Activated CD4-positive, CD25-positive, alpha-beta regulatory T cell (primary cell): Measurements from ENCODE around the gene OXLD1.
"Not testable (repeated sequence)": the region's sequence is repeated elsewhere in the genome, so short reads cannot be mapped to it uniquely, and the experiment has no call there.

Experiments used
- DNase-seq, 4 experiments: peaks; one replicate each; lab custom pipeline; 2025; lab: John Stamatoyannopoulos, UW

Gene OXLD1

DNA sequence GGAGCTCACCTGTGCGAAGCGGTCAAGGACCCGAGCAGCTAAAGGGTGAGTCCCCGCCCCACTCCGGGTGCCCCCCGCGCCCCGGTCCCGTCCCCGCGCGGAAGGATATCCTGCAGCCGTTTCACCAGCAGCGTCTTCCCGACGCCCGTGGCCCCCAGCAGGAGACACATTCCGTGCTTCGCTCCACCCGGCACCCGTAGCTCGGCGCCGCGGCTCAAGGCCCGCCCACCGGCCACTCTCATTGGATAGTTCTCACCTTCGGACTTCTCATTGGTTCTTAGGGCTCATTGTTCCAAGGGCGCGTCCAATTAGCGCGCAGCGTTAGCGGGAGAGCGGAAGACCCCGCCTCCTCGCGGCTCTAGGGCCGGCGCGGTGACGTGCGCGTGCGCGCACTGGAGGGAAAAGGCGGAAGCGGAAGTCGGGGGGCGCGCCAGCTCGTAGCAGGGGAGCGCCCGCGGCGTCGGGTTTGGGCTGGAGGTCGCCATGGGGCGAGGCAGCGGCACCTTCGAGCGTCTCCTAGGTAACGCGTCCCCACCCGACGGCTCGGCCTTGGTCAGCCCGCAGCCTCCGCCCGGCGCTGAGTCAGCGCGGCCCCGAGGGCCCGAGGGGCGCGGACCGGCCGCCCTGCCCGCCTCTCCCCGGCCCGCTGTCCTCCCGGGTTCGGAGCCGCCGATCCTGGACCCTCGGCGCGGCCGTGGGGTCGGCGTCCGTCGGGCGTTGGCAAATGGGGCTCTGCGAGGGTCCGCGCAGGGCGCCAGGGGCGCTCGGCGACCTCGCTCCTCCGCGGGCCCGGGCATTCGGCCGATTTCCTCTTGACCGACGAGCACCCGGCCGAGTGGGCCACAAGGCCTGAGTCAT, 17.4 kb upstream of the OXLD1 start, which contains the start of the genes ARL16 and HGS:
TSS of gene ARL16 (minus strand) at position 214 of the 858 bp plus-strand sequence. CDS start at position 170, 44 bp downstream.
TSS of gene HGS (plus strand) at position 428 of the 858 bp plus-strand sequence. CDS start at position 484, 56 bp downstream.
- peak; percentile 94 to 96 (median 94) for DNase-seq

DNA sequence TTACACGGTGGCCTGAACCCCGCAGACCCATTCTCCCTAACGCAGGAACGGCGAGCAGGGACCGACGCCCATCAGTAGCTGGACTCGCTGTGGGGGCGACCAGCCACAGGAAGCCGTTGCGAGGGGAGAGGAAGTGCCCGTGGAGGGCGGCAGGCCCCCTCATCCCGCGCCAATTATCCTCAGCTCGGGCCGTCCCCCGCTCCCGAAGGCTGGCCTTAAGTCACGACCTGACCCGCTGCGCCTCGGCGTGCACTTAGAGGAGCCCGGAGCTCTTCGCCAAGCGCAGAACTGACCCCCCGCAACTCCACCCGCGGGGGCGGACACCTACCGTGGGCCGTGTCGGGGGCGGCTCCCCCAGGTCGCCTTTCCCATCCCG, 16.8 kb upstream of the OXLD1 start:
- DNase-seq = no peak

DNA sequence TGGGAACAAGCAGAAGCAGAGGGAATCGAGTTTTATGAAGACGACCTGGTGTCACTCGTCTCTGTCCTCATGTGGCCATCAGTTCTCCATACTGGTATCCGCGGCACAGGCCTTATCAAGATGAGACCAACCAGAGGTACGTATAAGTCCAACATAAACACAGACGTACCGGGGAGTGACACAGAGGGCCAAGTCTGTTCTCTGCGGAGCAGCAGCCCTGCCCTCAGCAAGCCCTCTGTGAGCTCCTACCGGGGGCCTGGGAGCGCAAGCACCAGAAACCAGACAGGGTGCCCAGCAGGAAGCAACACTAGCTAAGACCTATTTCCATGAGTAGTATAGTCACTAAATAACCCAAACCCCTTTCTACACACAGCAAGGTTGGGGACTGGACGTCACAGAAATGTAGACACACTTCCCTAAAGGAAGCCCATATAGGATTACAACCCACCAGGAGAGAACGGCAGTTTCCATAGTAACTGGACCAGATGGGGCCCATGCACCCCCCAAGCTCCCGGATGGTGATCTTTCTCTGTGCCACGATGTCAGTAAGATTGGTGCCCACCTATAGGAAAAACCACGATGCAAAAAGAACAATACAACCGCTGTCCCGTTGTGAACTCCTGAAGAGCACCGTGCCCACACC, 16.3 kb upstream of the OXLD1 start:
- DNase-seq = no peak

DNA sequence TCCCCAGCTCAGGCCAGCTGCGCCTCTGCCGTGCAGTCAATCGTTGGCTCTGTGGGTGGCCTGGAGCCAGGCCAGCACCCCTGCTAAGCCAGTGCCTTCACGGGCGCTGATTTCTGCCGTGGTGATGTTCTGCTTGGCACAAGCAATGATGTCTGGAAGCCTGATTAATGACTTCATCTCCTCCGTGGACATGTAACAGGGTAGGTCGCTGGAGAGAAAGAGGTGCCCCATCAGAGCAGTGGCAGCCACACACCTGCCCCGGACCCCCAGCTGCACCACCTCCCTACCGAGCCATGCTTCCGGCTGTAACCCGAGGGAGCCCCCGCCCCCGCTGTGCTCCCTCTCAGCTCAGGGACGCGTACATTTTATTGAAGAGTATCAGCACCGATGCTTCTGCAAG, 15.3 kb upstream of the OXLD1 start:
- no peak for DNase-seq

DNA sequence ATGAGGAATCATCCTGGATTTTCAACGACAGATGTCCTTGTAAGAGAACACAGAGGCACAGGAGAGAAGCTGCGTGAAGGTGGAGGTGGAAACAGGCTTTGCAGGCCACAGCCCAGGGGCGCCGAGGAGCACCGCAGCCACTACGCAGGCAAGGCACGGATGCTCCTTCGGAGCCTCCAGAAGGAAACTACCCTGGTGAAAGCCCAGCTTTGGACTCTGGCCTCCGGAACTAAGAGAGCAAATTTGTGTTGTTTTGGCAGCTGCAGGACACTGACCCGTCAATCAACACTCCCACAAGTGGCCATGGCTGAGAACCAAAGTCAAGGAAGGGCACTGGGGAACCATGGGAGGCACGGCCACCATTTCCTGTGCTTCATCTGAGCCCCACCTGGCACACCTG, 13.7 kb upstream of the OXLD1 start:
- no peak for DNase-seq

DNA sequence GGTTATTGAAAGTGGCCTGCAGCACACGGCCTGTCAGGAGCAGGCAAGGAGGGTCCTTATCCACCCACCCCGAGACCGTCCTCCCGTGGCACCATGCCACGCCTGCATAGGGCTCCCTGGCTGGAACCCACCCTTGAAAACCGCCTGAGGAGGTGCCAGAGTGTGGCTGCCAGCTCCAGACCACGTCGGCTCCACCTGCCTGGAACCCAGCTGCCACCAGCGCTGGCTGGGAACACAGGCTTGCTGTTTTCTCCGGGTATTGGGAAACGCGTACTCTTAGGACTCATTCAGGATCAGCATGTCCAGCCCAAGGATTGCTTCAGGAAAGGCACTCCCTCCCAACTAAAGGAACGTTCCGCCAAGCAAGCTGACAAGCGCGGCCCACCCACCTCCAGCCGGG, 10.5 kb upstream of the OXLD1 start:
- no peak for DNase-seq

DNA sequence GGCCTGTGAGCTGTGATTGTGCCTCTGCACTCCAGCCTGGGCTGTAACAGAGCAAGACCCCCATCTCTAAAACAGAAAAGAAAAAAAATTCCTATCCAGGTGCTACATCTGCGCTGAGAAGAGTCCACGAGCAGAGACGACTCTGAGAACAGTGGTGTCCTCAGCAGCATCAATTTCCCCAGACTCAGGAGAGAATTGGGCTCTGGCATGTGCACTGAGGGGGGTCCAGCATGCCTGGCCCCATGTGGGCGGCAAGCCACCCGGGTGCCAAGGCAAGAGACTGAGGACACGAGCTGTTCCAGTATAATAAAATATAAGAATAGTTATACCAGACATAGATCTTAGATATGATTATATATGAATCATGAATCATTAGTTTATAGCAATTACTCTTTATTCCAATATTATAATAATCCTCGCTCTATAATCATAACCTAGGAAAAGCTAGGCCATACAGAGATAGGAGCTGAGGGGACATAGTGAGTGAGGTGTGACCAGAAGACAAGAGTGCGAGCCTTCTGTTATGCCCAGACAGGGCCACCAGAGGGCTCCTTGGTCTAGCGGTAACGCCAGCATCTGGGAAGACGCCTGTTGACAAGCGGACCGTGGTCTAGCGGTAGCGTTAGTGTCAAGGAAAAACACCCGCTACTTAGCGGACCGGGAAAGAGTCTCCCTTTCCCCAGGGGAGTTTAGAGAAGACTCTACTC, 9.3 kb upstream of the OXLD1 start:
- not testable (repeated sequence) for DNase-seq

DNA sequence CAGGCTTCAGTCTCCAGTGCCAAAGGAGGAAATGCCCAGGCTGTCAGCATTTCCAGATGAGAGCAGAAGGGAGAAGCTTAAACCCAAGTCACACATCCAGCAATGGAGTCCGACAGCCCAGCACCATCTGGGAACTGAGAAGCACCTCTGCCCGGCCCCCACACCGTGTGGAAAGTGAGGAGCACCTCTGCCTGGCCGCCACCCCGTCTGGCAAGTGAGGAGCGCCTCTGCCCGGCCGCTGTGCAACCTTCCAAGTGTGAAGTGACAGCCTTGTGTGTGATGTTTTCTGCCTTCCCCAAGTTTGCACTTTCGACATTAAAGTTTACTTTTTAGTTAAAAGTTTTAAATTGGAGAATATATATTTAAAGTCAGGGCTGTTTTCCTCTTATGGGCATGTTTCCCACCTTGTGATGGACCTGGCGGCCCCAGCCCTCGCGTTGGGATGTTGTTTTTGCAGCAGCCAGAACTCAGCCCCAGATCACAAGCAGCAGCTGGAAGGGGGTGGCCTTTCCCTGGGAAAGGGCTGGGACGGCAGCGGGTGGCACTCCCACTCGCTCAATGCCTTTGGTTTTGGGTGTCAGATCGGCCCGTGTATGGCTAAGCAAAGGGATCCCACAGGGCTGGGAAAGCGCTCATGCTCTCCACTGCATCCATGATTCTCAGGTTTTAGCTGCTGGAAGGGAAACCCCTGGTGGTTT, 7.3 kb upstream of the OXLD1 start:
- DNase-seq = no peak

DNA sequence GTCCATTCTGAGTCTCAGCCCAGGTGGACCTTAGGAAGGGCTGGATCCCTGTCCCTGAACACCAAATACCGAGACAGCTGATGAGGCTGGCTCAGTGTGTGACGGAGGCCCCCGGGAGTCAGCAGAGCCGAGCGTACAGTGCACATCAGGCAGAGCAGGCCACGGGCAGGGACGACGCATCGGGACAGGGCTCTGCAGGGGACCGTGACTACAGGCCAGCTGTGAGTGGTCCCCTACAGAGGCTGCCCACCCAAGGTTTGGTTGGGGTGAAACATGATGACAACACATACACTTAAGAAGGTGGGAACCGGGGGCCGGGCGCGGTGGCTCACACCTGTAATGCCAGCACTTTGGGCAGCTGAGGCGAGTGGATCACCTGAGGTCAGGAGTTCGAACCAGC, 6.5 kb upstream of the OXLD1 start:
- no peak for DNase-seq

DNA sequence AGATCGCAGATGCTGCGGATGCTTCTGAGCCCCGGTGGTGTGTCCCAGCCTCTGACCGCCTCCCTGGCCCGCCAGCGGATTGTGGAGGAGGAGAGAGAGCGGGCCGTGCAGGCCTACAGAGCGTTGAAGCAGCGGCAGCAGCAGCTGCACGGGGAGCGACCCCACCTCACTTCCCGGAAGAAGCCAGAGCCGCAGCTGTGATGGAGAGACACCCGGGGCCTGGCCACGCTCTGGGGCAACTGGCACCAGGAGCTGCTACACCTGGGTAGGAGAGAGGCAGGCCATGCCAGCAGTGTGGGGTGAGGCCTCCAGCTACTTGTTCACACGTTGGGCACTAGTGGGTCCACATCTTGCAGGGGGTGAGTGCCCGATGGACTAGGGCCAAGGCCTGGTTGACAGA, 6.1 kb upstream of the OXLD1 start:
- DNase-seq = no peak

DNA sequence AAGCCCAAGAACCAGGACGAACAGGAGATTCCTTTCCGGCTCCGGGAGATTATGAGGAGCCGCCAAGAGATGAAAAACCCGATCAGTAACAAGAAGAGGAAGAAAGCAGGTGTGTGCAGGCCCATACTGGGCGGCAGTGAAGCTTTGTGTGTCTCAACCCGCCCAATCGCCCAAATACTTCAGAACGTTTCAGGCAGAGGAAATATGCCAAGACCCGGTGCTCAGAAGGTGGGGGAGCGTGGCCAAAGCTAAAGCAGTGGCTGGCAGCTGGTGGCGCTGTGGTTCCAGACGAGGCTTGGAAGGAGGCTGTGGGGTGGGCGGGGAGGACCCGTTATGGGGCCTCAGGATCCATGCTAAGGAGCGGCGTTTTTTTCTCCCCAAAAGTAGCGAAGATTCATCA, 1.3 kb upstream of the OXLD1 start:
- DNase-seq = no peak

DNA sequence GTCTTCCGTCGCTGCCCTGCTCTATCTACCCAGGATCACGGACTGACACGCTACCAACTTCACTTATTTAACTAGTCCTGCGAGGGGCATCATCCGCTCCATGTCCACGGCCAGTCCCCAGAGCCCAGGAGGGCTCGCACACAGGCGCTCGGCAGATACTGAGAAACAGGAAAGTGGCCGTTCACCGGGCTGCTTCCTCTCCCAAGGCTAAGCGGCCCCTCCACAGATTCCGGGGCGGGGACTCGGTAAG, 388 bp downstream of the OXLD1 start:
- DNase-seq = peak in 1 of 4 experiments; percentile 29

DNA sequence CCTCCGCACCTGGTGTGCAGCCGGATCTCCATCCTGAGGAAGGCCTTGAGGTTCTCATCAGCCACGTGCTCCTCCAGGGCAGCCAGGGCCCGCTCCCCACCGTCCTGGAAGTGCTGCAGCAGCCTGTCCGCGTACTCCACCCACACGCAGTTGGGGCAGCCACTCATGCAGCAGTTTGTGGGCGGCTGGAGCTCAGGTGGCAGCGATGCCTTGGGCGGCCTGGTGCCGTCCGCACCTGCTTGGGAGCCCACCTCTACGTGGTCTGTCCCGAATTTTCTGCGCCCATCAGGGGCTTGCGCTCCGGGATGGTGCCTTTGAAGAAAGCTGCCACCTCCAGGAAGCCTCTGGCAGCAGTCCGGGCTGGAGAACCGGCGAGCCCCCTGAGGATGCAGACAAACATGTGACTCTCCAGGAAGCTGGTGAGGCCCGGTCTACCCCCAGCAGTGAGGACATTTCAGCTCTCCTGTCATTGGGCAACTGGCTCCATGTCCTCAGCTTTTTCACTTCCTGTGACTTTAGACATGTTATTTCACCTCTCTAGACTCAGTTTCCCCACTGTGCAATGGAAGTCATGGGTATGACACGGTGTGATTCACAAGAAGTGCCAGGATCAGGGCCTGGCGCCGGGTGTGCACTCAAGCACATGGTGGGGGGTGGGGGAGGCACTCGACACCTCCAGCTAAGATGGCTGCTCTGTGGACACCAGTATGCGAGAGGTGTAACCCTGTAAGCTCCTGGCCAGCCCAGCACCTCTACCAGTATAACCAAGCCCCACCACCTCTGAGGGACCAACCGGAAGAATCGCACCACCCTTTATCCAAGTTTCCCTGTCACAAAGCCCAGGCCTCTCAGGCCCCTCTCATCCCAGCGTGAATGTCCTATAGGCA, 957 bp downstream of the OXLD1 start:
- peak in 3 of 4 experiments; percentile 17 to 30 (median 25) for DNase-seq

DNA sequence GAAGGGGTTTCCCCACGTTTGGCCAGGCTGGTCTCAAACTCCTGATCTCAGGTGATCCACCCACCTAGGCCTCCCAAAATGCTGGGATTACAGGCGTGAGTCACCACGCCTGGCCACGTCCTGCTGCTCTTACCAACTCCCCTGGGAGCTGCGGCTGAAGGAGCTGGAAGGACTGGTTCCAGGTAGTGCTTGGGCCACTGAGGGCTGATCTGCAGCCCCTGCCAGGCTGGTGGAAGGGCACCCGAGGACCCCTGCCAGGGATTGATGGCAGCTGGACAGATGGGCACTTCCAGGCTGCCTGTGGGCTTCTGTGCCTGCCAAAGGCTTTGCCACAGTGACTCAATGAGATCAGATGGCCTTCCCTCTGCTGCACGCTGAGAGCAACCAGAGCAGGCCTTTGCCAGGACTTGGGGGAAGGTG, 2.3 kb downstream of the OXLD1 start:
- DNase-seq = no peak

DNA sequence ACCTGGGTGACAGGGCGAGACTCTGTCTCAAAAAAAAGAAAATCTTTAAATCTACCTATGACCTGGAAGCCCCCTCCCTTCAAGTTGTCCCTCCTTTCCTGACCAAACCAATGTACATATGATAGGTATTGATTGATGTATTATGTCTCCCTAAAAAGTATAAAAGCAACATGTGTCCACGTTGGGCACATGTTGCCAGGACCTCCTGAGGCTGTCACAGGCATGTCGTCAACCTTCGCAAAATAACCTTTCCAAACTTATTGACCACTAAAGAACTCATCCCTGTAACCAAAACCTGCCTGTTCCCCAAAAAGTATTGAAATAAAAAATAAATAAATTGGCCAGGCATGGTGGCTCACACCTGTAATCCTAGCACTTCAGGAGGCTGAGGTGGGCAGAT, 4.4 kb downstream of the OXLD1 start:
- DNase-seq = no peak

DNA sequence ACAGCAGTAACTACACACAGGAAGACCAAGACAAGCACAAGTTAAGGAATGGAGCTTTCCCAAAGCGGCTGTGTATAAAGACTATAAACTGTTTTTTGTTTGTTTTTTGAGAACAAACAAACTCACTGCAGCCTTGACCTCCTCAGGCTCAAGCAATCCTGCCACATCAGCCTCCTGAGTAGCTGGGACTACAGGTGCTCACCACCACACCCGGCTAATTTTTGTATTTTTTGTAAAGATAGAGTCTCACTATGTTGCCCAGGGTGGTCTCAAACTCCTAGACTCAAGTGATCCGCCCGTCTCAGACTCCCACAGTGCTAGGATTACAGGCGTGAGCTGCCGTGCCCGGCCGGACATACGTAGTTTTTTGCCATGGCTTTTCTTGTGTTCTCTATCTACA, 6.0 kb downstream of the OXLD1 start:
- DNase-seq = no peak

DNA sequence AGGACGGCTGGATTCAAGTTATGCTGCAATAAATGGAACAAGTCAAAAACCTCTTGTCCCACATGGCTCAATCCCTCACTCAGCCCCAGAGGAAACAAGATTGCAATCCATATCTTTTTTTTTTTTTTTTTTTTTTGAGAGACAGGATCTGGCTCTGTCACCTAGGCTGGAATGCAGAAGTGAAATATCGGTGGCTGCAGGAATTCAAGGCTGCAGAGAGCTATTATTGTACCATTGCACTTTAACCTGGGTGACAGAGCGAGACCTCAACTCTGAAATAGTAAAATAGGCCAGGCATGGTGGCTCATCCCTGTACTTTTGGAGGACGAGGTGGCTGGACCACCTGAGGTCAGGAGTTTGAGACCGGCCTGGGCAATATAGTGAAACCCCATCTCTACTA, 7.4 kb downstream of the OXLD1 start:
- no peak for DNase-seq

DNA sequence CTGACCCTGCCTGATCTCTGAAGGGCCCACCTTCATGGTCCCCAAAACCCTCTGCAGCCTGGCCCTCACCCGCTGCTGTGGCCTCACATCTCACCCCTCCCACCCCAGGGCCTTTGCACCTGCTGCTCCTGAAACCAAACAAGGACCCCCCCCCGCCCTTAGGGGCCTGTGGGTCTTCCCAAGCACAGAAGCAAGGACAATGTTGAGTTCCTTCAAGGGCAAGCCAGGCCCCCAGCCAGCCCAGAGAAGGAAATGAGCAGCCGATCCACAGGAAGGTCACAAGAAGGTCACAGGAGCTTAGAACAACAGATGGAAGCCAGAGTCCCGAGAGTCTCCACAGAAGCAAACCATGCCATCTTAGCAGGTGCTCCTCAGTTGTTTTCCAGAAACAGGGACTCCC, 9.6 kb downstream of the OXLD1 start:
- DNase-seq = no peak

DNA sequence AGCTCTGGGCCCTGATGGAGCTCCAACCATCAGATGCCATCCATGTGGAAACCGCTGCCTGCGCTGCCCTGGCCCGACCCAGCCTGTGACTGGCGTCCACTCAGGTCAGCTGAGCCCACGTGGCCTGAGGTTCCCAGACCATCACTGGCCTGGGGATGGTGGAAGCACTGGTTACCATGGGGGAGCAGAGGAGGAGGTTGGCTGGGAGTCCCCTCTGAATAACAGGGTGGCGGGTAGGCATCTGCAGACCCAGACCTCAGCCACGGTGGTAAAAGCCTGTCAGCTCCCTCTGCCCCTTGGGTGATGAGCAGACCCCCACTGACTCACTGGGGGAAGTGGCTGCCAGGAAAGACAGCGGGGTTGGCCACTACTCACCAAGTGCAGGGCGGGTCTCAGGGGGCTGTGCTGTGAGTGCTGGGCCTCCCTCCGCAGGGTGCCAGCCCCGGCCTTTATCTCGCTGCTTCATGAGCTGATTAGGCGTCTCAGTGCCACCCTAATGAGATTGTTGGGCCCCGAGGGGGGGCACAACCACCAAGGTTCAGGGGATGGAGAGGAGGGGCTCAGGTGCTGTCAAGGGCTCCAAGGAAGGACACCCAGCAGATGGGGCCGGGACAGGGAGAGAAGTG, 10.2 kb downstream of the OXLD1 start, which contains the start of gene PDE6G:
TSS of gene PDE6G (minus strand) at position 425 of the 626 bp plus-strand sequence. CDS start 3,237 bp downstream, outside the sequence.
- DNase-seq = no peak

DNA sequence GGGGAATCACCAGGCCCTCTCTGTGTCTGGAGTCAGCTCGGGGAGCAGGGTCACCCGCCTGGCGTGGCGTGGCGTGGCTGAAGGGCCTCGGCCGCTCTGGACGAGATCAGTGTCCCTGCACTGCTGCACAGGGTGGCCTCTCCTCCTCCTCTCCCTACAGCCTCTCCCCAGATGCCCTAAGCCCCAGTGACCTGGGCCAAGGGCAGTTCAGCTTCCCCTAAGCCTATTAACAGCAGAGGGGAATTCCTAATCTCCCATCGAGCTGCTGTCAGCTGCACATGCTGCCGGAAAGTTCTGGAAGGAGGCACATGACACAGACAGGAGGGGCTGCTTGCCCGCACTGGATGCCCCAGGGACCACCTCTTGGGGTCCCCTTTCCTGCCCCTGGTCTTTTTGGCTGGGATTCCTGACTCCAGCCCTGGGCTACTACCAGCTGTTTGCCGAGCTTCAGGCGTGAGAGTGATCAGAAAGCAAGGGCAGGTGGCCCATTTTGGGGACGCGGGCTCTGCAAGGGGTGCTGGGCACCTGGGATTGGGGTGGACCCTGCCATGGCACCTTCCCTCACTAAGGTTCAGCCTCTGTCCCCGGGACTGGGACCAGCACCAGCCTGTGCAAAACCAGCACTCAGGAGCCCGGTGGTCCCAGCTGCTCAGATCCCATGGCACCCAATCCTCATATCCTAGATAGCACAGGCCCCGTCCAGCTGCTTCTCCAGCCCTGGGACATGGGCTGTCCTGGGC, 10.9 kb downstream of the OXLD1 start:
- no peak for DNase-seq
